Epithelial cell of prostate (primary cell): ENCODE data around the gene NPHP4.
"Not testable (repeated sequence)": the region's sequence is repeated elsewhere in the genome, so short reads cannot be mapped to it uniquely, and the experiment has no call there.

ENCODE experiments used
- DNase-seq: peaks from one replicate; pipeline ENCODE4 v3.0.0-alpha.2; 2011; ENCODE audit warnings: low read depth, low spot score
- H3K27ac ChIP-seq: fragments of 450-650 bp; 2 replicates; pipeline ENCODE4 v1.5.1; 2017; ENCODE audit warnings: mild to moderate bottlenecking

Gene NPHP4

GRCh38 chr1:5940723-5941407 lies 51.4 kb downstream of the NPHP4 start:
- no peak overlapping the region for H3K27ac ChIP-seq
- no peak for DNase-seq

- peak overlapping the region; percentile 1 for H3K27ac ChIP-seq
- peak; percentile 26 for DNase-seq
These were observed 52.7 kb downstream of the NPHP4 start for GRCh38 chr1:5939271-5940170.

GRCh38 chr1:5938101-5938646 lies 54.1 kb downstream of the NPHP4 start:
- DNase-seq = no peak
- no peak overlapping the region for H3K27ac ChIP-seq

- no peak for DNase-seq
- no peak overlapping the region for H3K27ac ChIP-seq
These were observed 54.8 kb downstream of the NPHP4 start for GRCh38 chr1:5937373-5937857.

GRCh38 chr1:5936621-5937372 lies 55.4 kb downstream of the NPHP4 start:
- DNase-seq = no peak

GRCh38 chr1:5936126-5936525 lies 56.1 kb downstream of the NPHP4 start:
- no peak for DNase-seq
- H3K27ac ChIP-seq = no peak overlapping the region

More at GRCh38 chr1:5936621-5937372, 55.4 kb downstream of the NPHP4 start:
- no peak overlapping the region for H3K27ac ChIP-seq

GRCh38 chr1:5935026-5935425 lies 57.2 kb downstream of the NPHP4 start:
- DNase-seq = no peak
- H3K27ac ChIP-seq = no peak overlapping the region

GRCh38 chr1:5934058-5934884 lies 58.0 kb downstream of the NPHP4 start:
- H3K27ac ChIP-seq = no peak overlapping the region

GRCh38 chr1:5933676-5934057 lies 58.6 kb downstream of the NPHP4 start:
- no peak for DNase-seq
- no peak overlapping the region for H3K27ac ChIP-seq

More at GRCh38 chr1:5934058-5934884, 58.0 kb downstream of the NPHP4 start:
- DNase-seq = no peak

- H3K27ac ChIP-seq = no peak overlapping the region
- no peak for DNase-seq
These were observed 59.2 kb downstream of the NPHP4 start for GRCh38 chr1:5933050-5933449.

GRCh38 chr1:5928714-5929400 lies 63.4 kb downstream of the NPHP4 start:
- no peak for DNase-seq
- no peak overlapping the region for H3K27ac ChIP-seq

GRCh38 chr1:5927506-5928370 lies 64.5 kb downstream of the NPHP4 start:
- DNase-seq = no peak
- no peak overlapping the region for H3K27ac ChIP-seq

GRCh38 chr1:5926686-5927435 lies 65.4 kb downstream of the NPHP4 start:
- DNase-seq = no peak
- no peak overlapping the region for H3K27ac ChIP-seq

GRCh38 chr1:5922700-5923330 lies 69.4 kb downstream of the NPHP4 start:
- H3K27ac ChIP-seq, DNase-seq: not testable (repeated sequence)

GRCh38 chr1:5921671-5922070 lies 70.6 kb downstream of the NPHP4 start:
- no peak overlapping the region for H3K27ac ChIP-seq
- DNase-seq = no peak

GRCh38 chr1:5921129-5921528 lies 71.1 kb downstream of the NPHP4 start:
- no peak for DNase-seq
- H3K27ac ChIP-seq = no peak overlapping the region

- DNase-seq = no peak
- no peak overlapping the region for H3K27ac ChIP-seq
These were observed 72.0 kb downstream of the NPHP4 start for GRCh38 chr1:5920201-5920600.
